NAMALWA (cell line): ENCODE results near the gene NHERF1.

ENCODE experiments used
- DNase-seq: peaks from one replicate; pipeline ENCODE4 v3.0.0-alpha.2; 2015; ENCODE audit warnings: low spot score

NHERF1 gene

GRCh38 chr17:74749279-74750038 lies 1.0 kb downstream of the NHERF1 start:
- DNase-seq = peak; percentile 49

DNA sequence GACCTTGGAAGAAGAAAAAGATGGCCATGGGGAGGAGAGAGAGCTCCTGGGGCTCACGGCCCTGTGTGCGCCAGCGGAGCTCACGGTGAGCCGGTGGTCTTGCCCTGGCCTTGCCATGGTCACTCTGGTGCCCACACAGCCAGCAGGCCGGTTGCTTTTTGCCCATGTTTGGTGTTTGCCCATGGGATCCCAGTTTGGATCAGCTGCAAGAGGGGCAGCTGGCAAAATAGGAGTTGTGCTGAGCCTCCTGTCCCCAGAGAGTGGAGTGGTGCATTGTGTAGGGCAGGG lies 1.6 kb downstream of the NHERF1 start:
- DNase-seq = no peak

- DNase-seq = no peak
Measured at GRCh38 chr17:74750327-74751069, 2.1 kb downstream of the NHERF1 start.

- no peak for DNase-seq
Measured at GRCh38 chr17:74752415-74752814, 4.0 kb downstream of the NHERF1 start.

GRCh38 chr17:74752822-74753401 lies 4.5 kb downstream of the NHERF1 start:
- DNase-seq = no peak

- no peak for DNase-seq
Measured at GRCh38 chr17:74754832-74755231, 6.4 kb downstream of the NHERF1 start.

GRCh38 chr17:74755533-74755932 lies 7.1 kb downstream of the NHERF1 start:
- DNase-seq = no peak

- no peak for DNase-seq
Measured at GRCh38 chr17:74756891-74757290, 8.5 kb downstream of the NHERF1 start.

- no peak for DNase-seq
Measured at GRCh38 chr17:74757502-74757901, 9.1 kb downstream of the NHERF1 start.

DNA sequence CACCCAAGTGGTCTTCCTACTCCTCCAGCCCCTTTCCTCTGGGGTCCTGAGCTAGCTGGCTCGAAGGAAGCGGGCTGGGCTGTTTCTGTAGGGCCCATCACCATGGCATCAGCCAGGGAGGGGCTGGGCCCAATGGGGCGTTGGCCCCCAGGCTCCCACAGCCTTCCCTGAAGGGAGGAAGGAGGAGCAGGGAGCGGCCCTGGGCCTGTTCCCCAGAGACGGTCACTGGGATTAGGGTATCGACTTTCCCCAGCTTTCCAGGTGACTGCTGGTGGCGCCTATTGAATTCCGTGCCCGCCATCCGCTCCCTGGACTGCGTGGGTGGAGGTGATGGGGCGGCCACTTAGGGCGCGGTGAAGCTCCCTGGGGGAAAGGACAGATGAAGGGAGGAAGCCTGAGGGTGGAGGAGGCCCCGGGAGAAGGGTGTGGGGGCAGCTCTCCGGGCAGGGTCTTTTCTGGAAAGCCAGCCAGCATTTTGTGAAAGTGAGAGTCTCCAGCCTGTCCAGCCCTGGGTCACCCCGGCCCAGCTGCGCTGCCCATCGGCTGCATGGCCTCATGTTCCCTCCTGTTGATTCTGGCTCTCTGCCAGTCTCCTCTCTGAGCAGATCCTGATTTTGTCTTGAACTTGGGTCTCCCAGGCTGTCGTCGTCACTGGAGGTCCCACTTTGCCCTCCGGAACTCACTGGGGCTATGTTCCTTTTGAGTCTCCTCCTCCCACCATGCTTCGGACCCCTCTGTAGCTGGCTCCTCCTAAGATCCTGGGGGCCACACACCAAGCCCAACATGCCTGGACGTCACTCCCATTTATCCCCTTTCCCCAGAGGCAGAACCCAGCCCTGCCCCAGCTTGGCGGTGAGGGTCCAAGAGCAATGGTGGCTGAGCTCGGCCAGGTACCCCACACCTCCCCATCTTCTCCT lies 9.8 kb downstream of the NHERF1 start:
- DNase-seq = no peak

DNA sequence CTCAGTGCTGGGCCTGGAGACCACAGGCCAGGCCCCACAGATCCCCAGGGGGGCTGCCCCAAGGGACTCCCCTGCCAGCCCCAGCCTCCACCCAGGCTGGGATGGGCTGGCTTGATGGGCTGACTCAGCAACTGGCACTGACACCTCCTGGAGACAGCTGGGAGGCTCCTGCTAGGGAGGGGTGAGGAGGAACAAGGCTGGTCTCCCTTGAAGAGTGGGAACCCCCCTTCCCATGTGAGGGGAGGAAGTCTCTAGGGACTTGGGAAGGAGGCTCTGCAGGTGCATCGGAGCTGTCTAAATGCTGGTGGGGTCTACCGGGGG lies 10.4 kb downstream of the NHERF1 start:
- no peak for DNase-seq

DNA sequence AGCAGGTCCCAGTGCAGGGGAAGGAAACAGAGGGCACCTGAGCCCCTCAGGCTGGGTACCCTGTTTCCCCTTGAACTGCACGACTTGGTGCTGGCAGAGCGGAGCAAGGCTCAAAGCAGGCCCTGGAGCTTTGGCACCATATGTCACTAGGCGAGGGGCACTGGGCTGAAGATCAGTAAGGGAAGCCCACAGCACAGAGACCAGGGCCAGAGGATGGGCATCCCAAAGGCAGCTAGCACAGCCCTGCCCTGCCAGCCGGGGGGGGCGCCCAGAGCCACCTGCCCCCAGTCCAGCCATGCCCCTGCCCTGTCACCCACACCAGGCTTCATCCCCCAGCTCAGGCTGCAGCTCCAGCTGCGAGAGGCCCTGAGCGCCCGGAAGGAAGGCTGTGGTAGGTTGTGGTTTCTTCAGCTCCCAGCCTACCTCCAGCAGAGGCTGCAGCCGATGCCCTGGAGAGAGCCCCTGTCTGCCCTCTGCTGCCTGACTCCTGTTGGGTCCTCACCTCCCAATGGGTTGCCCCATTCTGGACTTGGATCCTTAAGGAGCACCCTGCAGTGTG lies 10.9 kb downstream of the NHERF1 start:
- peak; percentile 73 for DNase-seq

DNA sequence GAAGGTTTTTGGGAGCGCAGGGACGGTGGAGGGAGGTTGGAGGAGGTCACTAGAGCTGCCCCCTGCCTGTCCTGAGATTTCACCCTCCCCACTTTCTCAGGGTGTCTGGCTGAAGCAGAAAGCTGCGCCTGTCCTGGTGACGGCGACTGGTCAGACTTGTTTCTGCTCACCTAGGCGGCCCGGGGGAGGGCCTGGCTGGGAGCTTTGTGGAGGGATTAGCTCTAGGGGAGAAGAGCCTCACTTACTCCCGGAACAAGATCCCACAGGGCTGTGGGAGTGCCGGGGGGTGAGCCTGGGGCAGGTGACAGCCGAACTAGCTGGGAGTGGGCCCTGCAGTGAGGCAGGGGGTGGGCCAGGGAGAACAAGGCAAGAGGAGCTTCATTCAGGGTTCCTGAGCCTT lies 11.5 kb downstream of the NHERF1 start:
- no peak for DNase-seq

GRCh38 chr17:74760404-74761105 lies 12.1 kb downstream of the NHERF1 start:
- no peak for DNase-seq

DNA sequence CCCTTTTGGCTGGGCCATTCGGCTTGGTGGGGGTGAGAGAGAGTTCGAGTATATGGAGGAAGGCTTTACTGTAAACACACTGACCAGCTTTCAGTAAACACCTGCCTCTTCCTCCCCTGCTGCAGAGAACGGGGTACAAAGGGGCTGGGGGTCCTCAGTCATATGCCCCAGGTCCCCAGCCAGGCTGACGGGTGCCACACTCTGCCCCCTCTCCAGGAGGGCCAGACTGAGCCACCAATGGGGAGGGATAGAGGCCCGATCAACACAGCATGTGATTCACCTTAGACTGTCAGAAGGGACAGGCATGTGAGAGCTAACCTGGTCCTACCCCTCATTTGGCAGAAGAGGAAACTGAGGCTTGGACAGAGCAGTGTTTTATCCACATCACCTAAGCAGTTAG lies 13.0 kb downstream of the NHERF1 start:
- DNase-seq = no peak

DNA sequence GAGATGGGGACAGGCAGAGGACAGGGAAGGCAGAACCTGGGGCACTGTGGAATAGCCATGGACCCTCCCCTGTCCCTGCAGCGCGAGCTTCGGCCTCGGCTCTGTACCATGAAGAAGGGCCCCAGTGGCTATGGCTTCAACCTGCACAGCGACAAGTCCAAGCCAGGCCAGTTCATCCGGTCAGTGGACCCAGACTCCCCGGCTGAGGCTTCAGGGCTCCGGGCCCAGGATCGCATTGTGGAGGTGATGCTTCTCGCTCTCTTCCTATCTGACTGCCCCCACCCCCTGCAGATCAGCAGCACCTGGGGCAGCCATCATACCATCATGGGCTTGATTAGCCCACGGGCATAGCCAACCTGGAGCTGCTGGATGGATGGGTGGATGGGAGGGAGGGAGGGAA lies 13.5 kb downstream of the NHERF1 start:
- no peak for DNase-seq

- DNase-seq = no peak
Measured at GRCh38 chr17:74763565-74764387, 15.3 kb downstream of the NHERF1 start.

GRCh38 chr17:74764751-74765286 lies 16.4 kb downstream of the NHERF1 start:
- DNase-seq = no peak

- no peak for DNase-seq
Measured at GRCh38 chr17:74766413-74766812, 18.0 kb downstream of the NHERF1 start.

DNA sequence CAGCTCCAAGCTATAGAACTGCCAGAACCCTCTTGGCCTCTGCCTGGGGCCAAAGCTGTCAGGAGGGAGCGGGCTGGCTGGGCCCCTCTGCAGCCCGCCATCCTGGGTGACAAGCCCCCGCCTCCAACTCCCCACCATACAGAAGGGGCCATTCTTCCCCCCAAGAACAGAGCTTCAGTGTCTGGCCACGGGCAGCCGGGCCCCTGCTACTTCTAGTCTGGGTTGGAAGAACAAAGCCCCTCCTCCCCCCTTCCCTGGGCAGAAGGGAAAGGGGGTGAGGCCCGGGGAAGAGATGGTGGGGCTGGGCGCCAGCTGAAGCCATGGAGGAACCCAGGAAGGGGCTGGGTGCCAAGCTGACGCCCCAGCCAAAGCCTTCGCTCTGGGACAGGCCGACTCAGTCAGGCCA lies 18.7 kb downstream of the NHERF1 start:
- DNase-seq = no peak
